Suprapubic skin (tissue), 4 donors: ENCODE data around the gene FUT7. TPM values are rescaled to one million over a fixed set of nuclear protein-coding genes. Genes with fewer than 3 reads are reported as not detected.

Experiments used
- DNase-seq, 2 donors: peaks; one replicate each; pipeline ENCODE4 v3.0.0-alpha.2; 2019; ENCODE audit warnings: low spot score in 2 of 2
- H3K27ac ChIP-seq: fragments of 200-600 bp; sonication (generic); one replicate; pipeline ENCODE4 v1.5.1; 2019
- H3K27me3 ChIP-seq: fragments of 200-600 bp; sonication (generic); one replicate; pipeline ENCODE4 v1.5.1; 2019
- H3K36me3 ChIP-seq: fragments of 200-600 bp; sonication (generic); one replicate; pipeline ENCODE4 v1.5.1; 2019
- H3K4me1 ChIP-seq: fragments of 200-600 bp; sonication (generic); one replicate; pipeline ENCODE4 v1.5.1; 2019
- H3K4me3 ChIP-seq: fragments of 200-600 bp; sonication (generic); one replicate; pipeline ENCODE4 v1.5.1; 2019; ENCODE audit warnings: mild to moderate bottlenecking
- H3K9me3 ChIP-seq: fragments of 200-600 bp; sonication (generic); one replicate; pipeline ENCODE4 v1.5.1; 2019
- CTCF ChIP-seq, 2 donors: fragments of 200-600 bp in 1 of 2; fragments of 450-650 bp in 1 of 2; sonication (generic) in 1 of 2; IDR thresholded peaks; one replicate each; pipeline ENCODE4 v1.5.1; 2016 to 2019; ENCODE audit warnings: antibody characterized with exemption in 2 of 2, mild to moderate bottlenecking in 1 of 2, moderate library complexity in 1 of 2
- EP300 ChIP-seq: sonication (generic); formaldehyde crosslinking; IDR thresholded peaks from one replicate; pipeline ENCODE4 v1.6.1; 2017; ENCODE audit warnings: antibody characterized with exemption
- POLR2A ChIP-seq, 2 donors: fragments of 450-650 bp; IDR thresholded peaks; one replicate each; pipeline ENCODE4 v1.6.1; 2017; ENCODE audit warnings: antibody characterized with exemption in 2 of 2, mild to moderate bottlenecking in 2 of 2, moderate library complexity in 2 of 2
- POLR2AphosphoS5 ChIP-seq, 3 donors: sonication (generic); formaldehyde crosslinking; IDR thresholded peaks; one replicate each; pipeline ENCODE4 v1.6.1; 2017; ENCODE audit warnings: antibody characterized with exemption in 3 of 3
- WGBS: methylation state at CpG from one replicate; pipeline ENCODE4 v1.1.5; 2018; 5-methylcytosine and 5-hydroxymethylcytosine counted together
- total RNA-seq, 4 donors: library from RNA; depleted of rRNA; stranded (reverse); fragments of >200 nt; gene quantifications; one replicate each; pipeline ENCODE4 v1.1.0, GENCODE V29; 2016

The FUT7 gene
- total RNA-seq, 4 donors from 2014 or later: 0.72 TPM; not detected in 3

- Histone ChIP-seq H3K27me3 (no peaks in the 10 kb centered on the region), H3K36me3 (no peaks in the 10 kb centered on the region), H3K4me1 (peaks cover 48% of the 10 kb centered on the region), H3K9me3 (no peaks in the 10 kb centered on the region), H3K4me3 (peak overlapping the region; percentile 66), H3K27ac (no peak overlapping the region)
- no peak for DNase-seq
- no CpG with 5 or more reads among the region's 4 CpGs for WGBS
- no peak for TF ChIP-seq POLR2AphosphoS5 (IDR thresholded peaks at IDR 0.05)
- no peak for TF ChIP-seq CTCF (IDR thresholded peaks at IDR 0.05)
- TF ChIP-seq POLR2A (IDR thresholded peaks at IDR 0.05): no peak
- no peak for TF ChIP-seq EP300
Observed at GRCh38 chr9:137026828-137027227, 5.1 kb downstream of the FUT7 start.

- H3K9me3 ChIP-seq: no peaks in the 10 kb centered on the region
- H3K4me1 ChIP-seq: peaks cover 45% of the 10 kb centered on the region
- DNase-seq: no peak
- H3K27ac ChIP-seq: no peak overlapping the region
- H3K4me3 ChIP-seq: no peak overlapping the region
- no peaks in the 10 kb centered on the region for H3K27me3 ChIP-seq
- TF ChIP-seq CTCF (IDR thresholded peaks at IDR 0.05) (no peak), EP300 (no peak), POLR2A (IDR thresholded peaks at IDR 0.05) (no peak), POLR2AphosphoS5 (IDR thresholded peaks at IDR 0.05) (no peak)
- 100% methylated on average over 1 of the region's 2 CpGs for WGBS
- no peaks in the 10 kb centered on the region for H3K36me3 ChIP-seq
Observed at GRCh38 chr9:137026384-137026783, 5.5 kb downstream of the FUT7 start.

DNA sequence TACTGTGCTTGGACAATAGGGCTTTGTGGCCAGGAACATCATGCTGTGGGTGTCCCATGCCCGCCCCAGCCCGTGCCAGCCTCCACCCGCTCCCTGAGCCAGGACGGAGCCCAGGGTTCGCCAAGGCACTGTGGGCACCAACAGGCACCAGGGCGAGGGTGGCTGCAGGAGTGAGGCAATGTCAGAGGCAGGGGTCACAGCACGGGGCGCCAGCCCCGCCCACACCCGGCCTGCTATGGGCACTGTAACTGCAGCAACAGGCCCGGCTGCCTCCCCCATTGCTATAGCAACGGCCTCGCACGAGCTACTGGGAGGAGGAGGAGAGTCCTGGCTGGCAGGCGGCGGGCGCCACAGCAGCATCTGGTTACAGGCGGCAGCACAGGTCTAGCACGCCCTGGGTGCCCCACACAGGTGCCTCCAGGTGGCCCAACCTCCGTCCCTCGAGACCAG lies 6.3 kb downstream of the FUT7 start:
- no peak overlapping the region for H3K27ac ChIP-seq
- no peak for TF ChIP-seq POLR2A (IDR thresholded peaks at IDR 0.05)
- TF ChIP-seq CTCF (IDR thresholded peaks at IDR 0.05): no peak

DNA sequence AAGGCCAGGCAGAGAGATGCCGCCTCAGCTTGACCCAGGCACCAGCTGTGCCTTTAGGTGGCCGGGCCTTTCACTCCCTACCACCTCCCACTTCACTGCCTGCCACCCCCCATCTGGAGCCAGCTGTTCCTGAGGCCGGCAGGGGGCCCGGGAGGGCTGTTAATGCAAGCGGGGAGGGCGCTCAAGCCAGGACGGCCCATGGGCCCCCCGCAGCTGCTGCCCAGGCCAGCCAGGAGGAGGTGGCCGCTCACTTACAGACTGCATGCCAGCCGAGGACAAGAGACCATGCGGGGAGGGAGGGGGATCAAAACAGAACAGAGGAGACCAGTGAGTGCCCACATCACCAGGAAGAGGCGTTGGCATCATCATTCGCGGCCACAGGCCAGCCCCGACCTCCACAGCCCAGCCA lies 8.3 kb downstream of the FUT7 start:
- H3K4me3 ChIP-seq: no peak overlapping the region
- no peak for DNase-seq
- no peaks in the 10 kb centered on the region for H3K9me3 ChIP-seq
- TF ChIP-seq POLR2AphosphoS5 (IDR thresholded peaks at IDR 0.05) (no peak), CTCF (IDR thresholded peaks at IDR 0.05) (no peak), POLR2A (IDR thresholded peaks at IDR 0.05) (no peak), EP300 (no peak)
- H3K4me1 ChIP-seq: peaks cover 27% of the 10 kb centered on the region
- no peak overlapping the region for H3K27ac ChIP-seq
- peaks cover 10% of the 10 kb centered on the region for H3K36me3 ChIP-seq
- 83% methylated on average over 15 of the region's 15 CpGs for WGBS
- H3K27me3 ChIP-seq: no peaks in the 10 kb centered on the region

More for the DNA sequence above, 6.3 kb downstream of the FUT7 start:
- Histone ChIP-seq H3K9me3 (no peaks in the 10 kb centered on the region), H3K4me3 (no peak overlapping the region), H3K27me3 (no peaks in the 10 kb centered on the region), H3K4me1 (peaks cover 41% of the 10 kb centered on the region), H3K36me3 (peaks cover 2% of the 10 kb centered on the region)
- DNase-seq: no peak
- WGBS: 18% methylated on average over 9 of the region's 21 CpGs

- no peak for DNase-seq
- H3K27ac ChIP-seq: no peak overlapping the region
- TF ChIP-seq POLR2A (IDR thresholded peaks at IDR 0.05) (no peak), CTCF (IDR thresholded peaks at IDR 0.05) (no peak), EP300 (no peak), POLR2AphosphoS5 (IDR thresholded peaks at IDR 0.05) (no peak)
- H3K4me3 ChIP-seq: no peak overlapping the region
- H3K4me1 ChIP-seq: peaks cover 24% of the 10 kb centered on the region
- 75% methylated on average over 6 of the region's 7 CpGs for WGBS
- no peaks in the 10 kb centered on the region for H3K9me3 ChIP-seq
- peaks cover 12% of the 10 kb centered on the region for H3K36me3 ChIP-seq
- H3K27me3 ChIP-seq: no peaks in the 10 kb centered on the region
Observed at GRCh38 chr9:137023157-137023556, 8.7 kb downstream of the FUT7 start.
